HepG2 (cell line): ENCODE data around the gene LCN1. TPM values are rescaled to one million over a fixed set of nuclear protein-coding genes. Genes with fewer than 3 reads are reported as not detected.

ENCODE experiments used
- ATAC-seq: fragments of 200-7000 bp; cut with Tn5 transposase; 3 replicates; pipeline ENCODE4 v1.9.1; 2020; ENCODE audit warnings: mild to moderate bottlenecking, moderate library complexity
- BruUV-seq: library from RNA; stranded (reverse); fragments of 400-500 nt; replicated peaks from 2 replicates; lab custom pipeline; 2021; lab: Mats Ljungman, UMichigan
- CTCF ChIA-PET: fragments of 300-600 bp; formaldehyde crosslinking; extraction: SDS; loops from one replicate; lab custom pipeline; 2021; ENCODE audit warnings: low total read pairs, inconsistent platforms, low intra/inter-chr PET ratio; lab: Yijun Ruan, JAX
- POLR2A ChIA-PET: fragments of 350-600 bp; sonication (Branson Sonifier 250); formaldehyde crosslinking; loops from one replicate; lab custom pipeline; 2020; ENCODE audit warnings: antibody characterized with exemption, inconsistent platforms; lab: Yijun Ruan, JAX
- DNase-seq: peaks from one replicate; pipeline ENCODE4 v3.0.0-alpha.2; 2015; ENCODE audit warnings: low spot score
- FAIRE-seq: peaks from 3 replicates; lab custom pipeline; 2011; peaks lifted over from hg19 to GRCh38; lab: Jason Lieb, UNC
- H2AFZ ChIP-seq: one replicate; pipeline ENCODE4 v1.6.1; 2011; ENCODE audit warnings: low read length, inconsistent platforms
- H3K27ac ChIP-seq: fragments of 300-600 bp; 3 replicates; pipeline ENCODE4 v1.8.0; 2011; ENCODE audit warnings: mixed run types, mild to moderate bottlenecking, mixed read lengths, low read length, inconsistent platforms; ENCODE audit not compliant: insufficient read depth; ENCODE audit errors: extremely low read length
- H3K27me3 ChIP-seq, 2 experiments: fragments of 200-600 bp in 1 of 2; 2 replicates in 1 of 2; 3 replicates in 1 of 2; pipeline versions ENCODE4 v1.6.0 to v1.8.0; 2011; ENCODE audit warnings: low read length in 2 of 2, mild to moderate bottlenecking in 2 of 2, moderate library complexity in 2 of 2, inconsistent platforms in 1 of 2; ENCODE audit not compliant: insufficient read depth in 2 of 2, control insufficient read depth in 1 of 2
- H3K36me3 ChIP-seq, 2 experiments: fragments of 200-600 bp in 1 of 2; replicated peaks in 1 of 2; 2 replicates in 1 of 2; 3 replicates in 1 of 2; pipeline versions ENCODE4 v1.5.1 to v1.8.0; 2011; ENCODE audit warnings: low read length in 2 of 2, inconsistent platforms in 1 of 2; ENCODE audit not compliant: insufficient read depth in 2 of 2, control insufficient read depth in 1 of 2
- H3K4me1 ChIP-seq: 2 replicates; pipeline ENCODE4 v1.5.1; 2012; ENCODE audit warnings: low read length, inconsistent platforms; ENCODE audit not compliant: insufficient read depth
- H3K4me2 ChIP-seq: 2 replicates; pipeline ENCODE4 v1.6.0; 2011; ENCODE audit warnings: low read depth, low read length, inconsistent platforms
- H3K4me3 ChIP-seq, 3 experiments: fragments of 200-600 bp in 1 of 3; sonication (generic), shearing (Covaris generic) in 1 of 3; replicated peaks in 1 of 3; 2 replicates each; pipeline ENCODE4 v1.5.1; 2011 to 2016; ENCODE audit warnings: low read length in 3 of 3, inconsistent platforms in 2 of 3, low read depth in 2 of 3, mild to moderate bottlenecking in 2 of 3, control low read depth in 1 of 3, mixed read lengths in 1 of 3; ENCODE audit not compliant: insufficient read depth in 1 of 3
- H3K79me2 ChIP-seq: one replicate; pipeline ENCODE4 v1.6.1; 2011; ENCODE audit warnings: low read length, inconsistent platforms; ENCODE audit not compliant: insufficient read depth
- H3K9ac ChIP-seq: 2 replicates; pipeline ENCODE4 v1.6.0; 2011; ENCODE audit warnings: mild to moderate bottlenecking, low read depth, low read length, inconsistent platforms; ENCODE audit not compliant: insufficient read depth
- H3K9me3 ChIP-seq: 2 replicates; pipeline ENCODE4 v1.5.1; 2012; ENCODE audit warnings: mild to moderate bottlenecking, low read length
- H4K20me1 ChIP-seq: 2 replicates; pipeline ENCODE4 v1.6.0; 2011; ENCODE audit warnings: inconsistent platforms, mild to moderate bottlenecking, low read length, moderate library complexity; ENCODE audit not compliant: insufficient read depth
- BCLAF1 ChIP-seq: fragments of 450-650 bp; IDR thresholded peaks from 2 replicates; pipeline ENCODE4 v1.6.1; 2017; ENCODE audit warnings: mild to moderate bottlenecking
- CEBPB ChIP-seq: IDR thresholded peaks from 2 replicates; pipeline ENCODE4 v1.6.1; 2011; ENCODE audit warnings: low read depth, low read length, improper control_type of control experiment, borderline replicate concordance
- CENPX ChIP-seq: sonication (generic); formaldehyde crosslinking; IDR thresholded peaks from 2 replicates; pipeline ENCODE4 v1.9.0; 2021; ENCODE audit warnings: mild to moderate bottlenecking, missing genetic modification reagents, moderate library complexity
- CERS6 ChIP-seq: sonication (generic); formaldehyde crosslinking; IDR thresholded peaks from 2 replicates; pipeline ENCODE4 v1.5.0; 2020; ENCODE audit warnings: missing genetic modification reagents
- HNRNPLL ChIP-seq: fragments of 200-400 bp; formaldehyde crosslinking; IDR thresholded peaks from 2 replicates; pipeline ENCODE4 v1.6.1; 2017; ENCODE audit warnings: mild to moderate bottlenecking, low read depth, low read length; ENCODE audit not compliant: poor library complexity, severe bottlenecking
- JARID2 ChIP-seq: sonication (generic); formaldehyde crosslinking; IDR thresholded peaks from 2 replicates; pipeline ENCODE4 v1.8.1; 2023; ENCODE audit warnings: missing genetic modification reagents, inconsistent platforms; ENCODE audit not compliant: insufficient replicate concordance
- KLF6 ChIP-seq: IDR thresholded peaks from 2 replicates; pipeline ENCODE4 v1.8.0; 2016; ENCODE audit warnings: missing biosample characterization, missing genetic modification reagents
- NKX3-1 ChIP-seq: sonication (generic); formaldehyde crosslinking; IDR thresholded peaks from 2 replicates; pipeline ENCODE4 v1.5.0; 2020; ENCODE audit warnings: missing genetic modification reagents
- SNAI1 ChIP-seq: sonication (generic); formaldehyde crosslinking; IDR thresholded peaks from 2 replicates; pipeline ENCODE4 v1.5.0; 2020; ENCODE audit warnings: mild to moderate bottlenecking, missing genetic modification reagents, borderline replicate concordance
- ZNF20 ChIP-seq: sonication (generic); formaldehyde crosslinking; IDR thresholded peaks from 2 replicates; pipeline ENCODE4 v1.4.0; 2020; ENCODE audit warnings: mild to moderate bottlenecking, moderate library complexity, missing genetic modification reagents
- ZNF224 ChIP-seq: sonication (generic); formaldehyde crosslinking; IDR thresholded peaks from 2 replicates; pipeline ENCODE4 v1.5.0; 2020; ENCODE audit warnings: mild to moderate bottlenecking, missing genetic modification reagents
- ZNF280B ChIP-seq: sonication (generic); formaldehyde crosslinking; IDR thresholded peaks from 2 replicates; pipeline ENCODE4 v1.5.0; 2020; ENCODE audit warnings: missing genetic modification reagents, mild to moderate bottlenecking, borderline replicate concordance
- ZNF639 ChIP-seq: conservative IDR thresholded peaks from 2 replicates; pipeline ENCODE4 v1.6.1; 2018; ENCODE audit warnings: missing genetic modification reagents
- ZNF709 ChIP-seq: sonication (generic); formaldehyde crosslinking; IDR thresholded peaks from 2 replicates; pipeline ENCODE4 v1.5.0; 2020; ENCODE audit warnings: mild to moderate bottlenecking, missing genetic modification reagents
- ZNF891 ChIP-seq: sonication (generic); formaldehyde crosslinking; IDR thresholded peaks from 2 replicates; pipeline ENCODE4 v1.5.0; 2020; ENCODE audit warnings: mild to moderate bottlenecking, missing genetic modification reagents
- WGBS: methylation state at CpG from one replicate; pipeline ENCODE4 v1.1.6; 2017; ENCODE audit warnings: low lambda C conversion rate; 5-methylcytosine and 5-hydroxymethylcytosine counted together
- in situ Hi-C: cut with HindIII; loops from 2 replicates; pipeline ENCODE4 v1.10.0; 2017; ENCODE audit warnings: low pct_unique_long_range_greater_than_20kb; ENCODE audit not compliant: extremely low pct_ligation_motif_present
- intact Hi-C: fragments of 100-400 bp; cut with micrococcal nuclease; formaldehyde crosslinking; loops from one replicate; pipeline ENCODE4 v1.10.0; 2022; ENCODE audit not compliant: unreplicated experiment
- polyA plus RNA-seq, 8 experiments: library from polyadenylated mRNA; depleted of rRNA in 3 of 8; stranded (reverse) in 7 of 8; unstranded in 1 of 8; fragments of >200 nt; fragmentation: Illumina TruSeq in 4 of 8; extraction: Trizol in 4 of 8; gene quantifications; 2 replicates each; pipeline versions ENCODE4 v1.2.1 to v1.2.3, GENCODE V29; 2011 to 2016; ENCODE audit warnings: low read depth in 4 of 8, missing spikeins in 1 of 8, mixed read lengths in 1 of 8; ENCODE audit not compliant: insufficient read depth in 1 of 8
- total RNA-seq, 5 experiments: library from RNA; depleted of rRNA; stranded (reverse); fragments of >200 nt; fragmentation: Illumina TruSeq; extraction: Trizol; gene quantifications; 2 replicates each; pipeline ENCODE4 v1.2.3, GENCODE V29; 2016; ENCODE audit warnings: low read depth in 1 of 5
- TF ChIP-seq, protein P1 (sequence below): sonication (generic); formaldehyde crosslinking; IDR thresholded peaks from 2 replicates; pipeline ENCODE4 v1.4.0; 2020; ENCODE audit warnings: missing genetic modification reagents

Gene LCN1
- total and polyA plus RNA-seq, 2 of the 13 experiments (the other 11 are each of a cell fraction or from before 2014, with no cell fraction given) = not detected

DNA sequence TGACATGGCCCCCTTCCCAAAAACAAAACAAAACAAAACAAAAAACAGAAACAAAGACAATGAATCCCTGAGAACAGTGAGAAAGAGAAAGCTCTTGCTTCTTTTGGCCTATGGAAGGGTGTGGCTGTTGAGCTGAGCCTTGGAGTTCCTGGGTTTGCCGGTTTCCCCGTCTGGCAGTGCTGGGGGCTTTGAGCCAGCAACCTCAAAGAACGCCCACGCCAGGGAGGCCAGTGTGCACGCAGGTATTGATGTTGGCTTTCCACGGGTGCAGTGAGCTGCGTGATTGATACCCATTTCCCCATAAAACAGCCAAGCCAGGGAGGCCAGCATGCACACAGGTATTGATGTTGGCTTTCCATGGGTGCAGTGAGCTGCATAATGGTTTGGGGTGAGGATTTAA is 8.3 kb upstream of the LCN1 start:
- no peak overlapping the region for H2AFZ ChIP-seq
- TF ChIP-seq KLF6 (CRISPR knock-in tag) (no peak), ZNF280B (no peak), ZNF20 (no peak), BCLAF1 (no peak), ZNF891 (CRISPR knock-in tag) (no peak), CEBPB (no peak), HNRNPLL (no peak), CENPX (CRISPR knock-in tag) (no peak), ZNF639 (no peak), CERS6 (CRISPR knock-in tag) (no peak), JARID2 (CRISPR knock-in tag) (no peak), NKX3-1 (CRISPR knock-in tag) (no peak), SNAI1 (no peak), ZNF224 (CRISPR knock-in tag) (no peak), ZNF709 (no peak)
- TF ChIP-seq, protein P1, sequence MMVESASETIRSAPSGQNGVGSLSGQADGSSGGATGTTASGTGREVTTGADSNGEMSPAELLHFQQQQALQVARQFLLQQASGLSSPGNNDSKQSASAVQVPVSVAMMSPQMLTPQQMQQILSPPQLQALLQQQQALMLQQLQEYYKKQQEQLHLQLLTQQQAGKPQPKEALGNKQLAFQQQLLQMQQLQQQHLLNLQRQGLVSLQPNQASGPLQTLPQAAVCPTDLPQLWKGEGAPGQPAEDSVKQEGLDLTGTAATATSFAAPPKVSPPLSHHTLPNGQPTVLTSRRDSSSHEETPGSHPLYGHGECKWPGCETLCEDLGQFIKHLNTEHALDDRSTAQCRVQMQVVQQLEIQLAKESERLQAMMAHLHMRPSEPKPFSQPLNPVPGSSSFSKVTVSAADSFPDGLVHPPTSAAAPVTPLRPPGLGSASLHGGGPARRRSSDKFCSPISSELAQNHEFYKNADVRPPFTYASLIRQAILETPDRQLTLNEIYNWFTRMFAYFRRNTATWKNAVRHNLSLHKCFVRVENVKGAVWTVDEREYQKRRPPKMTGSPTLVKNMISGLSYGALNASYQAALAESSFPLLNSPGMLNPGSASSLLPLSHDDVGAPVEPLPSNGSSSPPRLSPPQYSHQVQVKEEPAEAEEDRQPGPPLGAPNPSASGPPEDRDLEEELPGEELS = no peak
- H3K4me1 ChIP-seq = no peaks in the 10 kb centered on the region
- no peaks in the 10 kb centered on the region for H3K79me2 ChIP-seq
- no TSS peak for BruUV-seq
- no peak for DNase-seq
- H3K4me2 ChIP-seq = no peak overlapping the region
- H3K36me3 ChIP-seq = no peaks in the 10 kb centered on the region
- H3K4me3 ChIP-seq = no peak overlapping the region
- peaks cover 5 to 49% of the 10 kb centered on the region in 2 experiments; a peak in 4 of 5 replicates for H3K27me3 ChIP-seq
- 20% methylated on average over 2 of the region's 7 CpGs for WGBS
- no peak for ATAC-seq
- no peaks in the 10 kb centered on the region for H3K9me3 ChIP-seq
- ChIA-PET CTCF (no interaction called here), POLR2A (no interaction called here)
- in situ Hi-C loops (no loop called here), intact Hi-C loops (no loop called here)
- no peak for FAIRE-seq
- H4K20me1 ChIP-seq = no peaks in the 10 kb centered on the region
- H3K27ac ChIP-seq = no peak overlapping the region
- H3K9ac ChIP-seq = no peak overlapping the region
